ENCODE measurements around the gene KLHDC3. TPM values are rescaled to one million over a fixed set of nuclear protein-coding genes. Genes with fewer than 3 reads are reported as not detected.

The KLHDC3 gene
- total and polyA plus RNA-seq, 9 of the 15 experiments (the other 6 are each of a cell fraction or from before 2014, with no cell fraction given) = 4.5 to 171 (median 107) TPM

DNA sequence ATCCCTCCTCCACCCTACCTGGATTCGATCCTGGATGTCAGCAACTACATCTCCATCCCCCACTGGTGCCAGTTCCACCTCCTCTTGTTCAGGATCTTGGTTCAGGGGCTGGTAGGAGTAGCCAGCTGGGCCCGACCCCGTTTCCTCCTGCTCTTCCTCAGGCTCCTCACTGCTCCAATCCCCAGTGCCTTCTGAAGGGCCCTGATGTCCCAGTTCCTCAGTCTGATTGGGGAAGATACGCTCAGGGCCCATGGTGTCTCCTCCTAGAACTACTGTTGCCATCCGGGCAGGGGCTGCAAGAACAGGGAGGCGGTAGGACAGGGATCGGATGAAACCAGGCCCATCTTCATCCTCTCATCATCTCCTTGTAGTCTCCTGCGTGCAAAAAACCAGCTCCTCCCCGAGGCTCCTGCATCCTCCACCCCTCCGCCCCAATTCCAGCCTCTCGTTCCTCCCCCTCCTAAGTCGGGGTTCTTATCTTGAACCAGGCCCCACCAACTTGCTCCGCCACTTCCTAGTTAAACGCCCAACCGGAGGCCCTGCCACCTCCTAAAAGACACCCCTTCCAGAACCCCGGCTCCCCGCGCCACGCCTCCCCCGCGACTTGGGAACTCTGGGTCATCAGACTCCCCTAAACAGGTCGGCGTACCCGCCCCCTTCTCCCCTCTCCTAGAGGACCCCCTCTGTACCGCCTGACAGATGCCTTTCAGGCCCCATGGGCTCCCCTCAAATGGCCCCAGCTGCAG lies 779 bp upstream of the KLHDC3 start (continued):
- TF ChIP-seq, protein P1, sequence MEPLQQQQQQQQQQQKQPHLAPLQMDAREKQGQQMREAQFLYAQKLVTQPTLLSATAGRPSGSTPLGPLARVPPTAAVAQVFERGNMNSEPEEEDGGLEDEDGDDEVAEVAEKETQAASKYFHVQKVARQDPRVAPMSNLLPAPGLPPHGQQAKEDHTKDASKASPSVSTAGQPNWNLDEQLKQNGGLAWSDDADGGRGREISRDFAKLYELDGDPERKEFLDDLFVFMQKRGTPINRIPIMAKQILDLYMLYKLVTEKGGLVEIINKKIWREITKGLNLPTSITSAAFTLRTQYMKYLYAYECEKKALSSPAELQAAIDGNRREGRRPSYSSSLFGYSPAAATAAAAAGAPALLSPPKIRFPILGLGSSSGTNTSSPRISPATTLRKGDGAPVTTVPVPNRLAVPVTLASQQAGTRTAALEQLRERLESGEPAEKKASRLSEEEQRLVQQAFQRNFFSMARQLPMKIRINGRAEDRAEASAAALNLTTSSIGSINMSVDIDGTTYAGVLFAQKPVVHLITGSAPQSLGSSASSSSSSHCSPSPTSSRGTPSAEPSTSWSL (CRISPR knock-in tag; IDR thresholded peaks at IDR 0.05; ENCODE audit: borderline replicate concordance) = no peak
- TF ChIP-seq ZNF518B (CRISPR knock-in tag; IDR thresholded peaks at IDR 0.05) = no peak
- no peak for TF ChIP-seq ZNF212 (CRISPR knock-in tag; IDR thresholded peaks at IDR 0.05)
- TF ChIP-seq SMARCA4 (IDR thresholded peaks at IDR 0.05) = 0 out of 2 replicates have a peak, but pooled peaks have one; percentile 26
- no peak for TF ChIP-seq NR4A1 (CRISPR knock-in tag; IDR thresholded peaks at IDR 0.05)
- no peak for TF ChIP-seq NR4A1 (tag; IDR thresholded peaks at IDR 0.05)
- TF ChIP-seq, protein P2, sequence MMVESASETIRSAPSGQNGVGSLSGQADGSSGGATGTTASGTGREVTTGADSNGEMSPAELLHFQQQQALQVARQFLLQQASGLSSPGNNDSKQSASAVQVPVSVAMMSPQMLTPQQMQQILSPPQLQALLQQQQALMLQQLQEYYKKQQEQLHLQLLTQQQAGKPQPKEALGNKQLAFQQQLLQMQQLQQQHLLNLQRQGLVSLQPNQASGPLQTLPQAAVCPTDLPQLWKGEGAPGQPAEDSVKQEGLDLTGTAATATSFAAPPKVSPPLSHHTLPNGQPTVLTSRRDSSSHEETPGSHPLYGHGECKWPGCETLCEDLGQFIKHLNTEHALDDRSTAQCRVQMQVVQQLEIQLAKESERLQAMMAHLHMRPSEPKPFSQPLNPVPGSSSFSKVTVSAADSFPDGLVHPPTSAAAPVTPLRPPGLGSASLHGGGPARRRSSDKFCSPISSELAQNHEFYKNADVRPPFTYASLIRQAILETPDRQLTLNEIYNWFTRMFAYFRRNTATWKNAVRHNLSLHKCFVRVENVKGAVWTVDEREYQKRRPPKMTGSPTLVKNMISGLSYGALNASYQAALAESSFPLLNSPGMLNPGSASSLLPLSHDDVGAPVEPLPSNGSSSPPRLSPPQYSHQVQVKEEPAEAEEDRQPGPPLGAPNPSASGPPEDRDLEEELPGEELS (CRISPR knock-in tag; IDR thresholded peaks at IDR 0.05; ENCODE audit: borderline replicate concordance) = 0 out of 2 replicates have a peak, but pooled peaks have one; percentile 48
- TF ChIP-seq ETV5 (CRISPR knock-in tag; IDR thresholded peaks at IDR 0.05; ENCODE audit: low read depth) = 0 out of 2 replicates have a peak, but pooled peaks have one; percentile 2
- TF ChIP-seq ZNF146 (CRISPR knock-in tag; IDR thresholded peaks at IDR 0.05; ENCODE audit: unreplicated experiment) = no peak
- no peak for TF ChIP-seq ZBTB49 (CRISPR knock-in tag; IDR thresholded peaks at IDR 0.05; ENCODE audit: borderline replicate concordance)
- peak; percentile 47; the same call in 1 of the 2 replicates for TF ChIP-seq ARID1B (IDR thresholded peaks at IDR 0.05)
- TF ChIP-seq SAFB2 (IDR thresholded peaks at IDR 0.05; ENCODE audit: borderline replicate concordance, low read depth, low read length, severe bottlenecking) = no peak
- peak; percentile 85 for TF ChIP-seq ZNF263 (CRISPR knock-in tag; IDR thresholded peaks at IDR 0.05; ENCODE audit: borderline replicate concordance)
- TF ChIP-seq ZBTB9 (CRISPR knock-in tag; IDR thresholded peaks at IDR 0.05) = peak; percentile 34; the same call in 1 of the 2 replicates
- peak; percentile 77; the same call in 1 of the 2 replicates for TF ChIP-seq PHF8 (IDR thresholded peaks at IDR 0.05; ENCODE audit: borderline replicate concordance, low read length)
